Activated CD4-positive, alpha-beta T cell treated with anti-CD3 and anti-CD28 coated beads, Interleukin-2, amount 50 U/mL, for 24 hours (primary cell): ENCODE results near the gene KIAA0825.

Experiments used
- DNase-seq, 2 donors: peaks; one replicate each; pipeline ENCODE4 v3.0.0-alpha.2; 2020; ENCODE audit warnings: low read depth in 1 of 2, low spot score in 1 of 2

KIAA0825 gene

GRCh38 chr5:94505327-94506068, 112.9 kb downstream of the KIAA0825 start:
- no peak for DNase-seq

GRCh38 chr5:94503677-94504076, 114.7 kb downstream of the KIAA0825 start:
- no peak for DNase-seq

DNA sequence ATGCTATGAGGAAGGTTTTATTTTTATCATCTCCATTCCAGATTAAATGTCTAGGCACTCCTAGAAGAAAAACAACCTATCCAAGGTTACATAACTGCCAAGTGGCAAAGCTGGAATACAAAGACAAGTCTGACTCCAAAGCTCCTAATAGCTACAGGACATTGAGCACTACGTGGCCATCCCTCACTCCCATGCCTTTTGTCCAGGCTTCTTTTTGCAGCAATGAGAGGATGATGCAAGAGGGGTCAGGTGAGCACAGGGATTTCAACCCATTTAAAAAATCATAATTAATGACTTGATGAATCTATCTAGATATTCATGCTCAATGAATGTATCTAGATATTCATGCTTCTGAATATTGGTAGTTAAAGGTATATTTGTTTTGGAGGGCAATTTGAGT, 117.0 kb downstream of the KIAA0825 start:
- no peak for DNase-seq

DNA sequence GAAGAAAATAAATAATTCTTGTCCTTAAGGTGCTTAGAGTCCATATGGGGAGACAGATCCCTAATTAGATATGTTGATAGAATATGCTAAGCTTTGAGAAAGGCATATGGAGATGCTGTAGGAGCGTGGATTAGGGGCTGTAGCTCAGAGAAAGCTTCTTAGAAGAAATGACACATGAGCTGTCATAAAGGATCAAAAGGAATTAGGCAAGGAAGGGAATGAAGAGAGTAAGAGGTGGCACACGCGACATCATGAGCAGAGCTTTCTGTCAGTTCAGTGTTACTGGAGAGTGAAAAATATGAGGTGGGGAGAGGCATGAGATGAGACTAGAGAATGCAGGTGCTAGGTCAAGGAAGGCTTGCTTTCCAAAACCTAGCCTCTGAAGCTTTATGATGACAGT, 118.6 kb downstream of the KIAA0825 start:
- DNase-seq, result no peak

DNA sequence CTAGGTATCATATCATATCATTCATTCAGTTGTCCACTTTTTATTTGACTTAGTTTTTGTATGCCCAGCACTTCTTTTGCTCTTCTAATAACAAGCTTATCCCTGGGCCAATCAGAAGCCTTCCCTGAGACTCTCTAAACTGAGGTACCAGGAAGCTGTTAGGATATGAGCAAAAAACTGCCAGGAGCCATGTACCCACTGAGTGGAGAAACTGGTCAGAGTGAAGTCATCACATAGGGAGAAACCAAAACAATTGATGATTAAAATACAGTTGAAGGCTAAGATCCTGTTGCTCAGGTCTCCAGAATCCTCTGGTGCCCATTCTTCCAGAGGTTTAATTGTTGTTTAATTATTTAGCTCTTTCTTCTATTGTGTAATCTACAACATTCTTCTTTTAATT, 120.2 kb downstream of the KIAA0825 start:
- DNase-seq, result no peak

DNA sequence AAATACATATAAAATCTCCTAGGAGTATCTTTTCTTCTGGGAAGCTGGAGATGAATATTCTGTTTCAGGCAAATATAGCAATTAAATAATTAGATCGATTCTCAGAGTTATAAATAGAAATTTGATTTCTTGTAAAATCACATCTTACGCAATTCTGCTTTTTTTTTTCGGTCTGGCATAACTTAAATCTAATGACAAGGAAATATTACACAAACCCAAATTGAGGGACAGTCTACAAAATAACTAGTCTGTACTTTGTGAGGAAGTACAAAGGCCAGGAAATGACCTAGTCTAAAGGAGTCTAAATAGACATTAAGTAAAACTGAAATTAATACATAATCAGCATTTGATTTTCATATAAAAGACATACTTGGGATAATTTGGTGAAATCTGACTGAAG, 133.3 kb downstream of the KIAA0825 start:
- no peak for DNase-seq

GRCh38 chr5:94481059-94481458, 137.3 kb downstream of the KIAA0825 start:
- no peak for DNase-seq

DNA sequence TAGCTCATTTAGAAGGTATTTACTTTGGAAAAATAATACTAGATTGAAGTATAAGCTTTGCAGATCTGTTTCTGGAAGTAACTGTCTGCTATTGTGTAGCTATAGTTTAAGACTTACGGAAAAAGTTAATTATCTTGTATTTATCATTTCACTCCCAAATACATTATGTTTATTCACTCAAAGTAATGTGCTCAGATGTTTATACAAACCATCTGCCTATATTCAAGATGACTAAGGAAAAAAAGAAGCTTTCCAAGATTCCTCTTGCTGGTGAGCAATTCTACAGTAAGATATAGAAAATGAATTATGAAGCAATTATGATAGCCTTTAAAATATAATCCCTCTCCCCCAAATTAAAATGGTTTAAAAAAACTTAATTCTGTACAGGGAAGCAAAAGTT, 137.9 kb downstream of the KIAA0825 start:
- DNase-seq, result no peak

DNA sequence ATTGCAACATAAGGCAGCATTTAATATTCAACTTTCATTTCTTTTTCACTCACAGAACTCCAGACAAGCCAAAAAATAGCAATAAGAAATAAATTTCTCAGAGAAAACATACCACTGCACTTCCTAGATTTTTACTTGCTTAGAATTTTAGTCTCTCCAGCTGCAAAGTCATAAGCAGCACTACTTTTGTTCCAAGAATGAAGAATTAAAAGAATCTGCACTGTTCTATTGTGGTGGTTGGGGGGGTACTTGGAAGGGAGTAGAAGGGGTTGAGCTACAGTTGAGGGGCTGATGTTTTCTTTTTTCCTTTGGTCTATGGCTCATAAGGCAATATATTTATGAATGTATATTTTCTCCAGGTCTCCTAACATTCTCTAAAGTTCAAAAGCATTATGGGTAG, 144.5 kb downstream of the KIAA0825 start:
- DNase-seq, result no peak

DNA sequence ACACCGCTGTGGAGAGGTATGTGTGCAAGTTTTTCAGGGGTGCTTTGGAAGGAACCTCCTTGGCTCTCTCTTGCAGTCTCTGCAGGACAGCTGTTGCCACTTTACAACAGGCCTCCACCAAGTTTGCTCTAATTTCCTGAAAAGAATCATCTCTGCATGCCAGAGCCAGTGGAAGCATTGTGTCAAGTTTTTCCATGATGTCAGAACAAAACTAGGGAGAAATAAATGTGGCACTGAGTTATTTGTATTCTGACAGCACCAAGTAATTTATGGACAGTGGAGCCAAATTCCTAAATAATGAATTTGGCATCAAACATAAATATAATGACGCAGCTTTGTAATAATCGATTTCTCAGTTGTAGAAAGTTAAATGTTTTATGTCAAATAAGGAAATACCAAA, 146.9 kb downstream of the KIAA0825 start:
- DNase-seq, result no peak

DNA sequence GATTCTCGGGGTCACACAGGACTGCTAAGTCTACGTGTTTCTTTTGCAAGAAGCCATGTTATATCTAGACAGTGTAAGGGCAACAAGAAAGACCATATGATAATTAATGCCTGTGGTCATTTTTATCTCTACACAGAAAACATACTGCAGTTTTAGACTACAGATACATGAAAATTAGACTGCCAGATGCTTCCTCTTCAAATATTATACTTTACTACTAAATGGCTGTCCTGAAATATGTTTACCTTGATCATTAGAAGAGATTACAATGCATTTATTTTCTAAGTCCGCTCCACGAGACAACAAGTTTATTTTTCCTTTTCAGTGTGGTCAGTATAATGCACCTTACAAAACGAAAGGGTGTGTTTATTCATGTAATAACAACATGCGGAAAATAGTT, 147.6 kb downstream of the KIAA0825 start:
- DNase-seq, result no peak

DNA sequence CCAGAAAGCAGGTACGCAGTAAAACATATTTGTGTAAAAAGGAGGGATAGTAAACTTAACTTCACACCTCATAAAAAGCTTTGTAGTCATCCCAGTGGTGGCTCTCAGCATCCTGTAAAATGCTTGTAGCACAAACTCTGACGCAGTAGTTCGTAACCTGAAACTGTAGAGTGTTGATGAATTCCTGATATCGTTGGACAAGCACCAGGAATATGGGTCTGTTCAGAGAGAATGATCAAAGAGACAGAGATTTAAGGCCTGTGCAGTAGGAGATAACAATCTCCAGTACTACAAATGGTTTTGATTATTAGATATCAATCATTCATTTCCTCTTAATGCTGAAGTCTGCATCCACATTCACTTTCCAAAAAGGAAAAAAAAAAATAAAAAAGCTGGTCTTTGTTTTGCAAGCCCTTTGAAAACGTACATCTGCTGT, 148.5 kb downstream of the KIAA0825 start:
- DNase-seq, result no peak

DNA sequence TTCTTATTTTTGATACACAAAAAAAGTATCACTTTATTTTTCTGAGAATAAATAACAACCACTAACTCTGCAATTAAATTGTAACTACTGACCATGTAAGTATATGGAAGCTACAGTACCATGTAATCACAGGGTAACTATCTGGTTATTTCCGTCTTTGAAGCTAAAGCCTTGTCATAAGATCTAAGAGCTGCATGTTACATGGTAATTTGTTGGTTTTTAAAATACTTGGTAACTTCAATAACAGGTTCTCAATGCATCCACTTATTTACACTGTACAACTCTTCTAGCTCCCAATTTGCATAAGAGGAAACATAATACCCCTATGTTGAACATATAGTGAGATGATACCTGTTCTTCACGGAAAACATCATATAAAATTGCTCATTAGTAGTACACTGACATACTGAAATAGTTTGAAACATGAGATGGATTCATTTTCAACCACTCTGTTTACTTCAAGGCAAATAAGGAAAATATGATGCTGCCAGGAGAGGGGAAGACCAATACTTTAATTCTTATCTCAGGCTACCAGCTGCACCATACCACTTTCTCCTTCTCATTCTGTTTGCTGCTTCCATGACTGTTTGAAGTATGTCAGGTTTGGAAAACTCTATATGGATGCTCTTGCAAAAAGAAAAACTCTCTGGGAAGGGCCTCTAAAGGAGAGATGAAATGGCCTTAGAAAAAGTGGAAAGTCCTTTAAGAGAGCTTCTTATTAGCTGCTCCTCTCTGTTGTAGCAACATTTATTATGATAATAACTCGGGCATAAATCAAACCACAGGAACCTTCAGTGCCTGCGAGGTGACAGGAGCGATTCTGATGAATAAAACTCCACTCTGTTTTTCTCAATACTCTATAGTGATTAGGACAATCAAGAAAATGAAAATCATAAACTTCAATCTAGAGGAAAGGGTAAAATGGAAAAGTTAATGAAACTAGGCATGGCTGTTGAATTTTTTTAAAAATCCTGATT, 150.2 kb downstream of the KIAA0825 start:
- no peak for DNase-seq

DNA sequence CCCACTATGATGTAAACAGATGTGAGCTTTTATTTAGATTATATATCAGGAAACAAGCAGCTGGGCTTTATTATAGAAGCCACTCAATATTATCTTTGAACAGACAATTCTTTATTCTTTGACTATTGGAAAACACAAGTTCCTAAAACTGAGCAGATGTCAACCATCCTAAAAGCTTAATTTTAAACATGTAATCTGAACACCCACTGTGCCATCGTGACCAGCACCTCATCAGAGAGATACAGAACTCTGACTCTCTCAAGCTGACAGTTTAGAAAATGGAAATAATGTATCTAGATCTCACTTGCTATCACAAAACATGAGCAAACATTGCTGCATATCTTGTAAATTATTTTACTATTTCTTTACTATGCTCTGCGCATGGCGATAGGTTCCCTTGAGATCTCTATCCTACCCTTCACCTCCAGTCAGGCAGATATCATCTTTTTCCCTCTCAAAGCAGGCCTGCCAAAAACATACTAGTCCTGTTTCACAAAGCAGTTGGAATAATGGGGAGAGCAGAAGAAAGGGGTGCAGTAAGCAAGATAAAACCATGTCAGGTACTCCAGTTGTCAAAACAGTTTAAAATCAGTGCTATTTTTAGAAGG, 151.0 kb downstream of the KIAA0825 start:
- no peak for DNase-seq

DNA sequence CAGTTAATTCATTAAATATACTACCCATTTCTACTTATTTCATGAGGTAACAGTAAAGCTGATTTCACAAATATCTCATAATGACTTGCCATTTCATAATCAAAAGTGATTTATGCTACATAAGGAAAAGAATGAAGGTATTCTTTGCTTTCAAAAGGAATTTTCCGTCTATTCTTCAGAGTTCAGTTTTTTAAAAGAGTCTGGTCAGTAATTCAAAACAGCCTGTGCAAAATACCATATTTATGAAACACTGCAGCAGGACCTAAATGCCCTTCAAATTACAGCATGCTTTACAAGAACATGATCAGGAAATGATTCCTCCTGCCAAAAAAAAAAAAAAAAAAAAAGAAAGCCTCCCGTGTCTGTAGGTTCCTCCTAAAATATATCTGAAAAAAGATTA, 154.7 kb downstream of the KIAA0825 start:
- DNase-seq, result no peak

DNA sequence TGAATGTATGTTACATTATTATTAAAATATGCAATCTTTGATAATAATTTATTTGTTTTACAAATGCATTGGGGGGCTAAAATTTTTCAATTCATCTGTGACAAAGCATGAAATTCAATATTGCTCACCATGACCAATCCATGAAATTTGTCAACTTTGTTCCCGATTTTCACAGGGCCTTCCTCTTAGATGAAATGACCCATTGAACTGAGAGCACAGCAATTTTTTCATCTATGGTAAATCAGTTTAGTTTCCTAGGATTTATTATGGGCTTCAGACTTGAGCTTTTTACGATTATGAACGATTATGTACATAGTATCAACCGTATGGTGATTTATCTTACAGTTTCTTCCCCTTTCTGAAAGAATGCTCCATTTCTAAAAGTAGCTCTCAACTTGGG, 157.3 kb downstream of the KIAA0825 start:
- no peak for DNase-seq

DNA sequence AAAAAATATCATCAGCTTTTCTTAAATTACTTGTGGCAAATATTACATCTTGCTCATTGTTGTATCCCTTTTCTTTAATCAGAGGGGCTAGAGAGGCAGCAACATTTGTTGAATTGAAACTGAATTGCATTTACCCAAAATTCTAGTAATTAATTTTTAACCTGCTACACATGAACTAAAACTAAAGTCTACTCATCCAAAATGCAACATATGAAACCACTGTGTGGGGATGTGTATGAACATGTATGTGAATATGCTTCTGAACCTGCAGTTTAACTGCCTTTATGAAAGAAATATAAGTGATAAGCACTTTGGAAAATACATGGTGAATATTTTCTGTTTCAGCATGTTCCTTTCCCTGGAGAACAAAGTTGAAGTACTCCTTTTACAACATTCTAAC, 158.5 kb downstream of the KIAA0825 start:
- DNase-seq, result no peak

- DNase-seq, result no peak
Measured at GRCh38 chr5:94457788-94458187, 160.6 kb downstream of the KIAA0825 start.

- DNase-seq, result no peak
Measured at GRCh38 chr5:94445726-94446125, 172.7 kb downstream of the KIAA0825 start.

DNA sequence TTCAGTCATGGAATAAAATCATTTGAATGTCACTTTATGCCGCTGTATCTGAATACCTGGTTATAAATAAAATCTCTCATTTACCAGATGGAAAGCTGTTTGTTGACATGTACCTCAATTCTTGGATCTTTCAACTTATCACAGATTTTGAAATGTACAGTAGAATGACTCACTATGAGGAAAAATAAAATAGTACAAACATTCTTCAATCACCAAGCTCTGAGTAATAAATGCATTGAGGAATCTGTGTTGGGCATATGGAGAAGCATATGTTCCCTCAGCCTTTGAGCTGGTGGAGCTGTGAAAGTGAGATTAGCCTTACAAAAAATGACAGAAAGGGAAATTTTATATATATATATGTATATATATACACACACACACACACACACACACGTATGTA, 175.4 kb downstream of the KIAA0825 start:
- DNase-seq, result no peak

- no peak for DNase-seq
Measured at GRCh38 chr5:94442076-94442475, 176.3 kb downstream of the KIAA0825 start.

GRCh38 chr5:94440015-94440414, 178.4 kb downstream of the KIAA0825 start:
- no peak for DNase-seq
